GM12864 (cell line): Measurements from ENCODE around the gene TNRC6B.

ENCODE experiments used
- DNase-seq: peaks from one replicate; pipeline ENCODE4 v3.0.0-alpha.2; 2011; ENCODE audit warnings: low read depth
- H3K4me3 ChIP-seq: 2 replicates; pipeline ENCODE4 v1.5.1; 2011; ENCODE audit warnings: mild to moderate bottlenecking, low read depth, low read length, control low read depth
- TF ChIP-seq, protein P1 (sequence below): IDR thresholded peaks from 2 replicates; pipeline ENCODE4 v1.5.1; 2011; ENCODE audit warnings: low read depth, mild to moderate bottlenecking, moderate library complexity, low read length, control low read depth, inconsistent platforms; ENCODE audit errors: missing control alignments

Gene TNRC6B

DNA sequence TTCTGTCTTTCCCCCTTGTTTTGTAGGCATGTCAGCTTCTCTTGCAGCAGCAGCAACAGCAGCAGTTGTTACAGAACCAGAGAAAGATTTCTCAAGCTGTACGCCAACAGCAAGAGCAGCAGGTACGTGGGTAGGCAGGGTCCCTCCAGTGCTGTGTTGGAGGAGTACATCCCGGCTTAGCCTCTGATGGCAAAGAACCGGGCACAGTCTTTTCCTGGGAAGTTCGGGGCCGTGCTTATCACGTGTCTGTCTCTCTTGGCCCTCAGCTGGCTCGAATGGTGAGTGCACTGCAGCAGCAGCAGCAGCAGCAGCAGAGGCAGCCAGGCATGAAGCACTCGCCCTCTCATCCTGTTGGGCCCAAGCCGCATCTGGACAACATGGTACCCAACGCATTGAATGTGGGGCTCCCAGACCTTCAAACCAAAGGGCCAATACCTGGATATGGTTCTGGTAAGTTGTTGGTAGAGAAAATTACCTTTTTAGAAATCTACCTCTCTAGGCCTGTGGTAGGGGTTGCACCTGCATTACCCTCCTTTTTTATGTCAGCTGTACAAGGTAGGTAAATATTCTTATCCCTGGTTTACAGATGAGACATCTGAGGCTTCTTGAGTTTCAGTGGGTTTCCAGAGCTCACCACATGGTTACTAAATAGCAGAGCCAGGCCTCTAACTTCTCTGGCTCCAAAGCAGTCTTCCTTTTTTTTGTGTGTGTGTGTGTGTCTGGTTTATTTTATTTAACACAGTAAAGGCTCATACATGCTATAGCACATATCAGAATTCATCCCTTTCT is 123.4 kb downstream of the TNRC6B start:
- H3K4me3 ChIP-seq: peak overlapping the region; percentile 9
- peak; percentile 53 for DNase-seq
- TF ChIP-seq, protein P1, sequence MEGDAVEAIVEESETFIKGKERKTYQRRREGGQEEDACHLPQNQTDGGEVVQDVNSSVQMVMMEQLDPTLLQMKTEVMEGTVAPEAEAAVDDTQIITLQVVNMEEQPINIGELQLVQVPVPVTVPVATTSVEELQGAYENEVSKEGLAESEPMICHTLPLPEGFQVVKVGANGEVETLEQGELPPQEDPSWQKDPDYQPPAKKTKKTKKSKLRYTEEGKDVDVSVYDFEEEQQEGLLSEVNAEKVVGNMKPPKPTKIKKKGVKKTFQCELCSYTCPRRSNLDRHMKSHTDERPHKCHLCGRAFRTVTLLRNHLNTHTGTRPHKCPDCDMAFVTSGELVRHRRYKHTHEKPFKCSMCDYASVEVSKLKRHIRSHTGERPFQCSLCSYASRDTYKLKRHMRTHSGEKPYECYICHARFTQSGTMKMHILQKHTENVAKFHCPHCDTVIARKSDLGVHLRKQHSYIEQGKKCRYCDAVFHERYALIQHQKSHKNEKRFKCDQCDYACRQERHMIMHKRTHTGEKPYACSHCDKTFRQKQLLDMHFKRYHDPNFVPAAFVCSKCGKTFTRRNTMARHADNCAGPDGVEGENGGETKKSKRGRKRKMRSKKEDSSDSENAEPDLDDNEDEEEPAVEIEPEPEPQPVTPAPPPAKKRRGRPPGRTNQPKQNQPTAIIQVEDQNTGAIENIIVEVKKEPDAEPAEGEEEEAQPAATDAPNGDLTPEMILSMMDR: no peak

DNA sequence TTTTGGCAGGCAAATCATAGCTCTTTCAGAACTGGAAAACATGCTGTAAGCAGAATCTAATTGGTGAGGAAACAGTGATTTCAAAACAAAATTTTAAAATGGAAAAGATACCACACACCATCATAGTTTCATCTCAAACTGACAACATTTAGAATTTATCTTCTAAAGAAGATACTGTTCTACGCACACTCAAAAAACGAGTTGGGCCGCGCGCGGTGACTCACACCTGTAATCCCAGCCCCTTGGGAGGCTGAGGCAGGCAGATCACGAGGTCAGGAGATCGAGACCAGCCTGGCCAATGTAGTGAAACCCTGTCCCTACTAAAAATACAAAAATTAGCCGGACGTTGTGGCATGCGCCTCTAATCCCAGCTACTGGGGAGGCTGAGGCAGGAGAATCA is 124.4 kb downstream of the TNRC6B start:
- no peak for DNase-seq
- TF ChIP-seq, protein P1: no peak
- no peak overlapping the region for H3K4me3 ChIP-seq

DNA sequence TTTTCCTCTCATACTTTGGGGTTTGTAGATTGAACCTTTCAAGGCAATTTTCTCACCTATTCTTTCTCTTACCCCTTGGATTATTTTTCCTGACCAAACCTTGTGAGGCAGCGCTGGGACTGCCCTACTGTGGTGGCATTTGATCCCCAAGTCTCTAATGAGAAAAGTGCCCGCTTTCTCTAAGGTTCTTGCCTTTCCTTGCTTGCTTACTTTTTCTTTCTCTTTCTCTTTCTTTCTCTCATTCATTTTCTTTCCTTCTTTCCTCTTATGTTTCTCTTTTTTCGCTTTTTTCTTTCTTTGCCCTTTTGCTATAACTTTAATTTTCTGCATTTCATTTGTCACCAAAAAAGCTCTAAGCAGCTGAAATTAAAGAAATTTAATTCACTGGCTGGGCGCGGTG is 127.9 kb downstream of the TNRC6B start:
- DNase-seq: no peak
- TF ChIP-seq, protein P1: no peak
- no peak overlapping the region for H3K4me3 ChIP-seq

DNA sequence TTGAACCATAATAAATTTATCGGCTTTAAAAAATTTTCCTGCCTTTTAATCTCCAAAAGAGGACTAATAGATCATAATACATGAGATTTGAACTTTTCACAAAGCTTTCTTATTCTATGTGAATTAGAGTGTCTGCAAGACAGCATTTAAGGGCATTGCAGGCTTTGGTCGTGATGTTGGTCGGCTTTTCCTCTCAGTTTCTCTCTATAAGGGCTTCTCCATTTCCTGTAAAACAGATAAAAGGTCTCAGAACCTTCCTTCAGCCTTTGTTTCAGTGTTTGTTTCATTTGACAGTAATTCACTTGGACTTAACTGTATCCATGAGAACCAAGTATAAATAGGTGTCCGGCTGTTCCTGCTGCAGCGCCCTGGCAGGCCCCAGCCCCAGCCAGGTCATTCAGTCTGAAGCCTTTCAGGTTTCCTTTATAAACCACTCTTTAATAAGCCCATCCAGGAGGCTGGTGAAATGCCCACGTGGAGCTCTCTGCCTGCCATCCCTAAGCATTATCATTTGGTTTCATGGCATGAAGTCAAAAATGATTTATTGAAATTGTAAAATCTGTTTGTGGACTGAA is 131.4 kb downstream of the TNRC6B start:
- TF ChIP-seq, protein P1: no peak

DNA sequence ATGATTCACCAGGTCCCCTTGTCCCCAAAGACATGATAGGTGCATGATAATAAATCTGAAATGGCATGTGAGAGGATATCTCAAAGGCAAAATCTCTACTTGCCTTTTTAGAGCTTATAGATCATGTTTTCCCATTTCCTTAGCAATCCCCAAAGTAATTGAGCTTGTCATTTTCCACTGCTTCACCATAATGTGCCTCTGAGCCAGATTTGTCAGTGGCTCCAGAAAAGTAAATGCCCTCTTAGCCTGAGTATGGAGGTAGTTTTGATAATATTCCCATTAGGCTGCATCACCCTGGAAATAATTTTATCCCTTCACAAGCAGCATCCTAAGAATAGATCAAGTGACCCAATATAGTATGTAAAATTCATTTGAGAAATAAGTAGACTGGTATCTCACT is 131.9 kb downstream of the TNRC6B start:
- DNase-seq: no peak
- H3K4me3 ChIP-seq: no peak overlapping the region
- TF ChIP-seq, protein P1: no peak

More for the DNA sequence above, 131.4 kb downstream of the TNRC6B start:
- H3K4me3 ChIP-seq: no peak overlapping the region
- no peak for DNase-seq

DNA sequence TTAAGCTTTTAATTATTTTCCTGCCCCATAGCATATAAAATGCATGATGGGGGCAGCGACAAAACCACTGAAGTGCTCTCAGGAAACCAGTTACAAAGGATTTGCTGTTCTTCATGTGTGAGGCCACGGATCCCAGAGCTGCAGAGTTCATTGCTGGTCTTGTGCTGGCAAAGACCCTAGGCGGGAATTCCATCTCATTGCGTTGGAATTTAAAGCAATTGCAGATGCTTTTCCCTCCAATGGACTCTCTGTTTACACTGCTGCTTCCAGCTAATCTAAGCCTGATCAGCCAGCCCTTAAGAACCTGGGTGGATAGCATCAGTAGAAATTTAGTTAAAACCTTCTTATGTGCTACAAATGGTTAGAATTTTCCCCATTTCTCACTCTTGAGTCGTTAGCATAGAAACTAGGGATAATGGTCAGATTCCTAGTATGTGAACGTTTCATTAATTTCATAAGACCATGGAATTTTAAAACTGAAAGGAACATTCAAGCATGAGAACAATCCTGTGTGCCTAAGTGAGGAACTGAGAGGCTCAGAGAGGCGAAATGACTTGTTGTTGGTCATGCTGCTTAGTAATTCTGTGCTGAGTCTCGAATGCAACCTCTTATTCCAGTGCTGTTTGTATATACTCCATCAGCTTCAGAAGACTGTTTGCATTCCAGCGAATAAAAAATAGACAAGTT is 132.5 kb downstream of the TNRC6B start:
- DNase-seq: no peak
- TF ChIP-seq, protein P1: no peak
- H3K4me3 ChIP-seq: no peak overlapping the region
